Endothelial cell (in vitro differentiated cells): ENCODE results near the gene CAMSAP1. TPM values are rescaled to one million over a fixed set of nuclear protein-coding genes. Genes with fewer than 3 reads are reported as not detected.

Experiments used
- DNase-seq: peaks from one replicate; pipeline ENCODE4 v3.0.0; 2021; ENCODE audit warnings: low spot score
- H3K27ac Mint-ChIP-seq: one replicate; pipeline ENCODE4 v1.8.0; 2021; ENCODE audit warnings: mixed read lengths, inconsistent platforms; ENCODE audit not compliant: unreplicated experiment
- H3K27me3 Mint-ChIP-seq: one replicate; pipeline ENCODE4 v1.8.0; 2021; ENCODE audit warnings: mild to moderate bottlenecking, moderate library complexity, mixed read lengths, inconsistent platforms; ENCODE audit not compliant: unreplicated experiment
- H3K36me3 Mint-ChIP-seq: one replicate; pipeline ENCODE4 v1.8.0; 2021; ENCODE audit warnings: mild to moderate bottlenecking, low read depth, mixed read lengths, inconsistent platforms; ENCODE audit not compliant: unreplicated experiment
- H3K4me1 Mint-ChIP-seq: one replicate; pipeline ENCODE4 v1.8.0; 2021; ENCODE audit warnings: mild to moderate bottlenecking, mixed read lengths, inconsistent platforms; ENCODE audit not compliant: unreplicated experiment
- H3K4me3 Mint-ChIP-seq: one replicate; pipeline ENCODE4 v1.8.0; 2021; ENCODE audit warnings: mild to moderate bottlenecking, mixed read lengths, inconsistent platforms; ENCODE audit not compliant: unreplicated experiment
- H3K9me3 Mint-ChIP-seq: one replicate; pipeline ENCODE4 v1.8.0; 2021; ENCODE audit warnings: mixed read lengths, inconsistent platforms; ENCODE audit not compliant: unreplicated experiment
- total RNA-seq: library from RNA; stranded (reverse); fragmentation: NEBNext Ultra II Directional; extraction: Animal tissue kit (Norgen Biotek cat#: 25700); gene quantifications from one replicate; pipeline ENCODE4 v1.2.1, GENCODE V29; 2021; ENCODE audit not compliant: unreplicated experiment
- TF ChIP-seq, protein P1 (sequence below): fragments of 200-600 bp; sonication (generic); IDR thresholded peaks from one replicate; pipeline ENCODE4 v1.5.0; 2021; ENCODE audit warnings: antibody characterized with exemption; ENCODE audit not compliant: unreplicated experiment

The CAMSAP1 gene
- total RNA-seq, 1 donor from 2014 or later = 44.7 TPM

DNA sequence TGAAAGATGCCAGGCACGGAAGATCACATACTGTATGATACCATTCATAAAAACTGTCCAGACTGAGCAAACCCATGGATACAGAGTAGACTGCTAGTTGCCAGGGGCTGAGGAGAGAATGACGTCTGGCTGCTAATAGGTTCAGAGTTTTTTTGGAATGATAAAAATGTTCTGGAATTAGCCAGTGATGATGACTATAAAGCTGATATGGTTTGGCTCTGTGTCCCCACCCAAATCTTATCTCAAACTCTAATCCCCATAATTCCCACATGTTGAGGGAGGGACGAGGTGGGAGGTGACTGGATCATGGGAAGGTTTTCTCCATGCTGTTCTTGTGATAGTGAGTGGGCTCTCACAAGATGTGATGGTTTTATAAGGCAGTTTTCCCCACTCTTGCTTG, 37.4 kb downstream of the CAMSAP1 start:
- H3K9me3 Mint-ChIP-seq = no peaks in the 10 kb centered on the region
- DNase-seq = no peak

DNA sequence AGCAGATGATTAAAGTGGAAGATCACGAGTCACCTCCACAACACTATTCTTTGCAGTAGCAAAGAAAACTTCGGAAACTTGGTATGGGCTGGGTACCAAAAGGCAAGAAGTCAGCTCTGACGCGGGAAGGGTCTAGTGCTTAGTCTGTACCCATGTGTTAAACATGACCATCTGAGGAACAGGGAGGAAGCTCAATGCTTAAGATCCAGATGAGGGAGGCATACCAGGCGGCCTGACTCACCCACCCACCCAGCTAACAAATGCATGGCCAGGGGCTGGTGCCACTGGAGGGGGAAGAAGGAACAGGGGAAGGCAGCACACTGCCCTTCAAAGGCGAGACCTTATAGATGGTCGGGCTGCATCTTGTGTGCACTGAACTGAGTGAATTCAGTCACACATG, 41.8 kb downstream of the CAMSAP1 start:
- Mint-ChIP-seq H3K27me3 (peaks cover 5% of the 10 kb centered on the region), H3K27ac (no peak overlapping the region), H3K36me3 (peaks cover 20% of the 10 kb centered on the region), H3K9me3 (no peaks in the 10 kb centered on the region), H3K4me1 (no peaks in the 10 kb centered on the region), H3K4me3 (no peak overlapping the region)
- no peak for DNase-seq
- TF ChIP-seq, protein P1, sequence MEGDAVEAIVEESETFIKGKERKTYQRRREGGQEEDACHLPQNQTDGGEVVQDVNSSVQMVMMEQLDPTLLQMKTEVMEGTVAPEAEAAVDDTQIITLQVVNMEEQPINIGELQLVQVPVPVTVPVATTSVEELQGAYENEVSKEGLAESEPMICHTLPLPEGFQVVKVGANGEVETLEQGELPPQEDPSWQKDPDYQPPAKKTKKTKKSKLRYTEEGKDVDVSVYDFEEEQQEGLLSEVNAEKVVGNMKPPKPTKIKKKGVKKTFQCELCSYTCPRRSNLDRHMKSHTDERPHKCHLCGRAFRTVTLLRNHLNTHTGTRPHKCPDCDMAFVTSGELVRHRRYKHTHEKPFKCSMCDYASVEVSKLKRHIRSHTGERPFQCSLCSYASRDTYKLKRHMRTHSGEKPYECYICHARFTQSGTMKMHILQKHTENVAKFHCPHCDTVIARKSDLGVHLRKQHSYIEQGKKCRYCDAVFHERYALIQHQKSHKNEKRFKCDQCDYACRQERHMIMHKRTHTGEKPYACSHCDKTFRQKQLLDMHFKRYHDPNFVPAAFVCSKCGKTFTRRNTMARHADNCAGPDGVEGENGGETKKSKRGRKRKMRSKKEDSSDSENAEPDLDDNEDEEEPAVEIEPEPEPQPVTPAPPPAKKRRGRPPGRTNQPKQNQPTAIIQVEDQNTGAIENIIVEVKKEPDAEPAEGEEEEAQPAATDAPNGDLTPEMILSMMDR = no peak

More for the DNA sequence above, 37.4 kb downstream of the CAMSAP1 start:
- Mint-ChIP-seq H3K36me3 (peaks cover 12% of the 10 kb centered on the region), H3K4me1 (no peaks in the 10 kb centered on the region), H3K27ac (no peak overlapping the region), H3K27me3 (no peaks in the 10 kb centered on the region), H3K4me3 (no peak overlapping the region)
- TF ChIP-seq, protein P1 = no peak

DNA sequence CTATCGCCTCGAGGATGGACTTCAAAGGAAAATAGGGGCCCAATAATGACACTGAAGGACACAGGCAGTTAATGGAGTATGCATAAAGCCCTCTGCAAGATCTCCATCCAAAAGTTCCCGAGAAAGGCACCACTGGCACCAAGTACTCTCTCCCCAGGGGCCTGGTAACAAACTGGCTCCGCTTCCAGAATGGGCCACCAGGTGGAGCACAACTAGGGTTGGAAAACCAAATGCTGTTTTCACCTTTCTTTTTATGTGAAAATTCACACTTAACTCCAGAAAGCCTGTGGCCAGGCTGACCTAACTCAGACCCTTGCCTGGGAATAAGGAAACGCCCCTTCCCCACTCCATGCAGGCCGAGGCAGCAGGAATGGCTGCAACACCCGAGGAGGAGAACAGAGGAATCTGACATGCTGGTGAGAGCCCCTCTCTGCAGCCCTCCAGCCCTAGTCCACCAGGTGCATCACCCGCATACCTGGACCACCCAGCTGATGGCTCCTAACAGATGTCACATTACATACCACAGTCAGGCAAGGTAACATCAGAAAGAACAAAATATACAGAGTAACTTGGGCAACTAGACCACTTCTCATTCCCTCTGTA, 42.8 kb downstream of the CAMSAP1 start:
- Mint-ChIP-seq H3K4me3 (no peak overlapping the region), H3K27me3 (peaks cover 6% of the 10 kb centered on the region), H3K9me3 (no peaks in the 10 kb centered on the region), H3K27ac (no peak overlapping the region), H3K36me3 (peaks cover 13% of the 10 kb centered on the region), H3K4me1 (no peaks in the 10 kb centered on the region)
- peak; percentile 77 for DNase-seq
- TF ChIP-seq, protein P1 = peak; percentile 92

DNA sequence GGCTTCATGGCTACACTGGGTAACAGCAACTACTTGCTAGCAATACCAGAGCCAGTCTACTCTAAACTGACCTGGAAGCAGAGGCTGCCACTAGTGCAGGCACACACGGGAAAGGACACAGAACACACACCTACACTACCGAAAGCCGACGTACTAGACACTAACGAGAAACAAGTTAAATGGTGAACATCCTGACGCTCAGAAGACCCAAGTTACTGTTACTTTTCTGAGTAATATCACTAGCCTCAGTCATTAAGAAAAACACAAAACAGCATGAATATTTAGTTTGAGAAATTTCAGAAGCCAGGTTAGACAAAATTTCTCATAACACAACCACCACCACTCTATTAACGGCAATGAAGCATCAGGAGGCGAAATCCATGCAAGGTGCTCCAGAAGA, 44.5 kb downstream of the CAMSAP1 start:
- no peak overlapping the region for H3K27ac Mint-ChIP-seq
- TF ChIP-seq, protein P1 = no peak
- no peaks in the 10 kb centered on the region for H3K9me3 Mint-ChIP-seq
- H3K36me3 Mint-ChIP-seq = peaks cover 23% of the 10 kb centered on the region
- H3K4me3 Mint-ChIP-seq = no peak overlapping the region
- no peak for DNase-seq
- H3K27me3 Mint-ChIP-seq = peaks cover 6% of the 10 kb centered on the region
- no peaks in the 10 kb centered on the region for H3K4me1 Mint-ChIP-seq

DNA sequence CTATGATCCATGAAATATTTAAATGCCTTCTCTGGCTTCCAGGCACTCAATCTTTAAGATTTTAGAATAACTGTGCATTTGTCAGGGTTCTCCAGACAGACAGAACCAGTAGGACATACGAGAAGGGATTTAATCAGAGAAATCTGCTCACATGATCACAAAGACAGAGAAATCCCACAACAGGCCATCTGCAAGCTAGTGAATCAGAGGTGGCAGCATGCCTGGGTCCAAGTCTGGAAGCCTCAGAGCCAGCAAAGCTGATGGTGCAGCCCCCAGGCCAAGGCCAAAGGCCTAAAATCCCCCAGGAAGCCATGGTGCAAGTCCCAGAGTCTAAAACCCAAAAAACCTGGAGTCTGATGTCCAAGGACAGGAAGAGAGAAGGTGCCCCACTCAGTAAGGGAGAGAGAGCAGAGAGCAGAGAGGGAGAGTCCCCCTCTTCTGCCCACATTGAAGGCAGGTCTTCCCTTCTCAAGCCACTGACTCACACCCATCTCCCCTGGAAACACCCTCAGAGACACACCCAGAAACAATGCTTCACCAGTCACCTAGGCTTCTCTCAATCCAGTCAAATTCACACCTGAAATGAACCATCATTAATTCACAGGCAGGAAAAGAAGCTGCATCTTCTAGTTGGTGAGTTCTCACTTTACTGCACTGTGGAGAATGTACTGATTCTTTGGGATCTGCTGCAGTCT, 48.7 kb downstream of the CAMSAP1 start:
- DNase-seq = no peak
- no peaks in the 10 kb centered on the region for H3K9me3 Mint-ChIP-seq
- H3K27ac Mint-ChIP-seq = no peak overlapping the region
- H3K4me1 Mint-ChIP-seq = no peaks in the 10 kb centered on the region
- peaks cover 27% of the 10 kb centered on the region for H3K36me3 Mint-ChIP-seq
- TF ChIP-seq, protein P1 = no peak
- peaks cover 7% of the 10 kb centered on the region for H3K27me3 Mint-ChIP-seq
- H3K4me3 Mint-ChIP-seq = no peak overlapping the region
